IMR-90 (cell line): Measurements from ENCODE around the gene L3MBTL4. TPM values are rescaled to one million over a fixed set of nuclear protein-coding genes. Genes with fewer than 3 reads are reported as not detected.

ENCODE experiments used
- ATAC-seq: fragments of 200-7000 bp; cut with Tn5 transposase; 2 replicates; pipeline ENCODE4 v1.9.1; 2020; ENCODE audit warnings: low read depth, mild to moderate bottlenecking, moderate library complexity
- BruUV-seq: library from RNA; stranded (reverse); fragments of 400-500 nt; replicated peaks from 2 replicates; lab custom pipeline; 2021; lab: Mats Ljungman, UMichigan
- CTCF ChIA-PET: fragments of 300-600 bp; formaldehyde crosslinking; extraction: SDS; loops from one replicate; lab custom pipeline; 2021; ENCODE audit warnings: antibody characterized with exemption; lab: Yijun Ruan, JAX
- POLR2A ChIA-PET: fragments of 300-600 bp; sonication (Branson Sonifier 250); formaldehyde crosslinking; loops from one replicate; lab custom pipeline; 2022; ENCODE audit warnings: antibody characterized with exemption; ENCODE audit not compliant: unreplicated experiment; lab: Charles Lee
- DNase-seq: peaks from one replicate; pipeline ENCODE4 v3.0.0; 2013
- H2AFZ ChIP-seq: replicated peaks from 2 replicates; pipeline ENCODE3; 2013; ENCODE audit warnings: low read length, mild to moderate bottlenecking; ENCODE audit not compliant: poor library complexity
- H2AK5ac ChIP-seq: 2 replicates; pipeline ENCODE4 v1.6.1; 2013; ENCODE audit warnings: low read depth, low read length, inconsistent platforms
- H2AK9ac ChIP-seq: replicated peaks from 2 replicates; pipeline ENCODE3; 2013; ENCODE audit warnings: mild to moderate bottlenecking, low read depth, low read length, moderate library complexity; ENCODE audit not compliant: poor library complexity
- H2BK120ac ChIP-seq: 2 replicates; pipeline ENCODE4 v1.6.1; 2013; ENCODE audit warnings: low read depth, low read length, inconsistent platforms
- H2BK15ac ChIP-seq: 3 replicates; pipeline ENCODE4 v1.6.1; 2013; ENCODE audit warnings: low read depth, low read length, inconsistent platforms
- H2BK20ac ChIP-seq: 2 replicates; pipeline ENCODE4 v1.6.1; 2013; ENCODE audit warnings: low read depth, mild to moderate bottlenecking, inconsistent platforms, low read length, moderate library complexity
- H2BK5ac ChIP-seq: 2 replicates; pipeline ENCODE4 v1.6.1; 2013; ENCODE audit warnings: mild to moderate bottlenecking, low read depth, low read length, inconsistent platforms; ENCODE audit not compliant: poor library complexity, severe bottlenecking
- H3K14ac ChIP-seq: replicated peaks from 2 replicates; pipeline ENCODE4 v1.6.1; 2013; ENCODE audit warnings: low read depth, low read length, inconsistent platforms
- H3K18ac ChIP-seq: 2 replicates; pipeline ENCODE4 v1.6.1; 2013; ENCODE audit warnings: low read depth, low read length, control low read depth
- H3K23ac ChIP-seq: 2 replicates; pipeline ENCODE4 v1.6.1; 2013; ENCODE audit warnings: low read depth, low read length, inconsistent platforms
- H3K27ac ChIP-seq: 2 replicates; pipeline ENCODE4 v1.5.1; 2013; ENCODE audit warnings: mild to moderate bottlenecking, control low read depth, low read length; ENCODE audit not compliant: insufficient read depth
- H3K27me3 ChIP-seq: 2 replicates; pipeline ENCODE4 v1.6.1; 2013; ENCODE audit warnings: low read length; ENCODE audit not compliant: control insufficient read depth, insufficient read depth
- H3K36me3 ChIP-seq: 2 replicates; pipeline ENCODE4 v1.6.1; 2013; ENCODE audit warnings: low read length, mixed read lengths; ENCODE audit not compliant: control insufficient read depth, insufficient read depth
- H3K4ac ChIP-seq: 2 replicates; pipeline ENCODE4 v1.6.1; 2013; ENCODE audit warnings: low read depth, low read length, inconsistent platforms
- H3K4me1 ChIP-seq: 2 replicates; pipeline ENCODE4 v1.6.1; 2013; ENCODE audit warnings: low read length, mixed read lengths; ENCODE audit not compliant: control insufficient read depth, insufficient read depth
- H3K4me2 ChIP-seq: 2 replicates; pipeline ENCODE4 v1.6.1; 2013; ENCODE audit warnings: low read depth, mild to moderate bottlenecking, control low read depth, low read length, moderate library complexity
- H3K4me3 ChIP-seq: 2 replicates; pipeline ENCODE4 v1.5.1; 2013; ENCODE audit warnings: low read depth, mild to moderate bottlenecking, control low read depth, low read length, moderate library complexity; ENCODE audit not compliant: insufficient read depth
- H3K56ac ChIP-seq: 2 replicates; pipeline ENCODE4 v1.6.1; 2013; ENCODE audit warnings: low read length, inconsistent platforms; ENCODE audit not compliant: insufficient read depth; ENCODE audit errors: extremely low read depth
- H3K79me1 ChIP-seq, 2 experiments: 2 replicates each; pipeline ENCODE4 v1.6.1; 2013; ENCODE audit warnings: low read length in 2 of 2, inconsistent platforms in 1 of 2, low read depth in 1 of 2
- H3K9ac ChIP-seq: 2 replicates; pipeline ENCODE4 v1.6.1; 2013; ENCODE audit warnings: low read depth, low read length, control low read depth
- H3K9me1 ChIP-seq: 2 replicates; pipeline ENCODE4 v1.6.1; 2013; ENCODE audit warnings: low read length, inconsistent platforms; ENCODE audit not compliant: insufficient read depth
- H3K9me3 ChIP-seq: 2 replicates; pipeline ENCODE4 v1.6.1; 2013; ENCODE audit warnings: low read length; ENCODE audit not compliant: control insufficient read depth, insufficient read depth
- H4K20me1 ChIP-seq: 2 replicates; pipeline ENCODE4 v1.6.1; 2013; ENCODE audit warnings: low read length, inconsistent platforms; ENCODE audit not compliant: insufficient read depth
- H4K5ac ChIP-seq: 2 replicates; pipeline ENCODE4 v1.6.1; 2013; ENCODE audit warnings: mild to moderate bottlenecking, low read depth, low read length, control low read depth
- H4K8ac ChIP-seq, 2 experiments: 2 replicates each; pipeline ENCODE4 v1.6.1; 2013; ENCODE audit warnings: low read depth in 2 of 2, low read length in 2 of 2, control low read depth in 1 of 2, inconsistent platforms in 1 of 2
- H4K91ac ChIP-seq: 2 replicates; pipeline ENCODE4 v1.6.1; 2013; ENCODE audit warnings: low read depth, low read length, inconsistent platforms; ENCODE audit not compliant: insufficient read depth
- BHLHE40 ChIP-seq: fragments of 150-350 bp; IDR thresholded peaks from 2 replicates; pipeline ENCODE4 v1.6.1; 2016; ENCODE audit warnings: mild to moderate bottlenecking, low read depth, low read length
- CEBPB ChIP-seq: IDR thresholded peaks from 2 replicates; pipeline ENCODE4 v1.6.1; 2012; ENCODE audit warnings: low read depth, low read length, improper control_type of control experiment
- CHD1 ChIP-seq: IDR thresholded peaks from 2 replicates; pipeline ENCODE4 v1.6.1; 2012; ENCODE audit warnings: low read depth, low read length, improper control_type of control experiment
- ELK1 ChIP-seq: fragments of 150-350 bp; IDR thresholded peaks from 2 replicates; pipeline ENCODE4 v1.6.1; 2016; ENCODE audit warnings: low read depth, mild to moderate bottlenecking, low read length, moderate library complexity, borderline replicate concordance
- FOS ChIP-seq: fragments of 150-350 bp; IDR thresholded peaks from 2 replicates; pipeline ENCODE4 v1.6.1; 2016; ENCODE audit warnings: low read depth, low read length
- MAFK ChIP-seq: IDR thresholded peaks from 2 replicates; pipeline ENCODE4 v1.6.1; 2012; ENCODE audit warnings: low read depth, low read length, improper control_type of control experiment
- MAZ ChIP-seq: IDR thresholded peaks from 2 replicates; pipeline ENCODE4 v1.6.1; 2012; ENCODE audit warnings: low read depth, mild to moderate bottlenecking, low read length, improper control_type of control experiment, moderate library complexity, borderline replicate concordance
- MXI1 ChIP-seq: IDR thresholded peaks from 2 replicates; pipeline ENCODE4 v1.6.1; 2012; ENCODE audit warnings: low read depth, mild to moderate bottlenecking, low read length, moderate library complexity, borderline replicate concordance
- NFE2L2 ChIP-seq: fragments of 150-350 bp; IDR thresholded peaks from 2 replicates; pipeline ENCODE4 v1.6.1; 2016; ENCODE audit warnings: low read depth, mild to moderate bottlenecking, low read length
- POLR2A ChIP-seq: IDR thresholded peaks from 2 replicates; pipeline ENCODE4 v1.6.1; 2012; ENCODE audit warnings: mild to moderate bottlenecking, low read depth, low read length
- RAD21 ChIP-seq: IDR thresholded peaks from 2 replicates; pipeline ENCODE4 v1.6.1; 2012; ENCODE audit warnings: low read length, improper control_type of control experiment
- RCOR1 ChIP-seq: IDR thresholded peaks from 2 replicates; pipeline ENCODE4 v1.6.1; 2012; ENCODE audit warnings: mild to moderate bottlenecking, low read length, improper control_type of control experiment; ENCODE audit not compliant: insufficient replicate concordance
- RFX5 ChIP-seq: IDR thresholded peaks from 2 replicates; pipeline ENCODE4 v1.8.0; 2012; ENCODE audit warnings: low read depth, mild to moderate bottlenecking, low read length, moderate library complexity
- SMC3 ChIP-seq: fragments of 150-350 bp; IDR thresholded peaks from 2 replicates; pipeline ENCODE4 v1.6.1; 2016; ENCODE audit warnings: low read depth, mild to moderate bottlenecking, antibody characterized with exemption, low read length, moderate library complexity
- WGBS, 2 experiments: methylation state at CpG; one replicate each; pipeline versions ENCODE4 v1.1.5 to v1.1.7; 2013; ENCODE audit warnings: missing lambda C conversion rate in 2 of 2; ENCODE audit not compliant: insufficient read length in 1 of 2; ENCODE audit errors: extremely low coverage in 2 of 2; 5-methylcytosine and 5-hydroxymethylcytosine counted together
- dilution Hi-C: fragments of 300-500 bp; cut with HindIII; formaldehyde crosslinking; loops from one replicate; pipeline ENCODE4 v1.14.3; 2018; ENCODE audit warnings: low sequenced_read_pairs; ENCODE audit not compliant: unreplicated experiment
- in situ Hi-C: fragments of 300-500 bp; cut with MboI; formaldehyde crosslinking; loops from 3 replicates; pipeline ENCODE4 v1.14.3; 2019; ENCODE audit warnings: low sequenced_read_pairs, inconsistent platforms, mixed read lengths
- intact Hi-C: fragments of 100-400 bp; cut with micrococcal nuclease; formaldehyde crosslinking; loops from 2 replicates; pipeline ENCODE4 v1.10.0; 2022
- polyA plus RNA-seq, 3 experiments: library from polyadenylated mRNA; depleted of rRNA; stranded (reverse); fragments of >200 nt; gene quantifications; 2 replicates each; pipeline ENCODE4 v1.2.3, GENCODE V29; 2012; ENCODE audit warnings: low replicate concordance in 1 of 3
- total RNA-seq: library from RNA; depleted of rRNA; stranded (reverse); fragments of >200 nt; gene quantifications from 2 replicates; pipeline ENCODE4 v1.2.3, GENCODE V29; 2012
- TF ChIP-seq, protein P1 (sequence below): conservative IDR thresholded peaks from 2 replicates; pipeline ENCODE4 v1.5.1; 2012; ENCODE audit warnings: mild to moderate bottlenecking, low read depth, low read length, improper control_type of control experiment
- TF ChIP-seq, protein P2 (sequence below): fragments of 150-350 bp; IDR thresholded peaks from 2 replicates; pipeline ENCODE4 v1.6.1; 2017; ENCODE audit warnings: mild to moderate bottlenecking, antibody characterized with exemption, low read length, low read depth

The L3MBTL4 gene
- total and polyA plus RNA-seq, 2 of the 4 experiments (the other 2 are of a cell fraction): under 0.01 to 0.02 TPM

GRCh38 chr18:5948237-5948636, 466.5 kb downstream of the L3MBTL4 start:
- no TSS peak for BruUV-seq
- H3K27me3 ChIP-seq: peaks cover 4% of the 10 kb centered on the region
- no peak overlapping the region for H4K8ac ChIP-seq
- H4K91ac ChIP-seq: no peak overlapping the region
- H3K18ac ChIP-seq: no peak overlapping the region
- POLR2A ChIA-PET: no interaction called here
- no peak overlapping the region for H3K9ac ChIP-seq
- H2AFZ ChIP-seq: no peak overlapping the region
- H4K5ac ChIP-seq: no peak overlapping the region
- H2BK20ac ChIP-seq: no peak overlapping the region
- no peak overlapping the region for H3K56ac ChIP-seq
- no peak overlapping the region for H3K23ac ChIP-seq
- H2BK120ac ChIP-seq: no peak overlapping the region
- ATAC-seq (no peak), DNase-seq (no peak)
- no peak overlapping the region for H2AK5ac ChIP-seq
- H3K4me1 ChIP-seq: 0 out of 2 replicates have a peak, but pooled peaks cover 1% of the 10 kb centered on the region
- no peaks in the 10 kb centered on the region for H4K20me1 ChIP-seq
- H2AK9ac ChIP-seq: no peak overlapping the region
- no peak overlapping the region for H2BK15ac ChIP-seq
- TF ChIP-seq CEBPB (no peak), CHD1 (no peak), FOS (no peak), RCOR1 (no peak), RFX5 (no peak), NFE2L2 (no peak), MAFK (no peak), BHLHE40 (no peak), MXI1 (no peak), POLR2A (no peak), SMC3 (no peak), RAD21 (no peak), MAZ (no peak), ELK1 (no peak)
- TF ChIP-seq, protein P1, sequence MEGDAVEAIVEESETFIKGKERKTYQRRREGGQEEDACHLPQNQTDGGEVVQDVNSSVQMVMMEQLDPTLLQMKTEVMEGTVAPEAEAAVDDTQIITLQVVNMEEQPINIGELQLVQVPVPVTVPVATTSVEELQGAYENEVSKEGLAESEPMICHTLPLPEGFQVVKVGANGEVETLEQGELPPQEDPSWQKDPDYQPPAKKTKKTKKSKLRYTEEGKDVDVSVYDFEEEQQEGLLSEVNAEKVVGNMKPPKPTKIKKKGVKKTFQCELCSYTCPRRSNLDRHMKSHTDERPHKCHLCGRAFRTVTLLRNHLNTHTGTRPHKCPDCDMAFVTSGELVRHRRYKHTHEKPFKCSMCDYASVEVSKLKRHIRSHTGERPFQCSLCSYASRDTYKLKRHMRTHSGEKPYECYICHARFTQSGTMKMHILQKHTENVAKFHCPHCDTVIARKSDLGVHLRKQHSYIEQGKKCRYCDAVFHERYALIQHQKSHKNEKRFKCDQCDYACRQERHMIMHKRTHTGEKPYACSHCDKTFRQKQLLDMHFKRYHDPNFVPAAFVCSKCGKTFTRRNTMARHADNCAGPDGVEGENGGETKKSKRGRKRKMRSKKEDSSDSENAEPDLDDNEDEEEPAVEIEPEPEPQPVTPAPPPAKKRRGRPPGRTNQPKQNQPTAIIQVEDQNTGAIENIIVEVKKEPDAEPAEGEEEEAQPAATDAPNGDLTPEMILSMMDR: no peak
- TF ChIP-seq, protein P2, sequence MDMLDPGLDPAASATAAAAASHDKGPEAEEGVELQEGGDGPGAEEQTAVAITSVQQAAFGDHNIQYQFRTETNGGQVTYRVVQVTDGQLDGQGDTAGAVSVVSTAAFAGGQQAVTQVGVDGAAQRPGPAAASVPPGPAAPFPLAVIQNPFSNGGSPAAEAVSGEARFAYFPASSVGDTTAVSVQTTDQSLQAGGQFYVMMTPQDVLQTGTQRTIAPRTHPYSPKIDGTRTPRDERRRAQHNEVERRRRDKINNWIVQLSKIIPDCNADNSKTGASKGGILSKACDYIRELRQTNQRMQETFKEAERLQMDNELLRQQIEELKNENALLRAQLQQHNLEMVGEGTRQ: no peak
- in situ Hi-C loops (no loop called here), dilution Hi-C loops (no loop called here), intact Hi-C loops (no loop called here)
- no peak overlapping the region for H2BK5ac ChIP-seq
- H3K9me3 ChIP-seq: no peaks in the 10 kb centered on the region
- no peaks in the 10 kb centered on the region for H3K36me3 ChIP-seq
- no peak overlapping the region for H3K14ac ChIP-seq
- H3K27ac ChIP-seq: no peak overlapping the region
- H3K4me3 ChIP-seq: no peak overlapping the region
- 0 out of 2 replicates have a peak, but pooled peaks cover 2% of the 10 kb centered on the region for H3K9me1 ChIP-seq
- WGBS, 2 experiments: no CpG with 5 or more reads among the region's 2 CpGs
- CTCF ChIA-PET: no interaction called here
- no peak overlapping the region for H3K4ac ChIP-seq
- H3K79me1 ChIP-seq: no peaks in the 10 kb centered on the region
- no peak overlapping the region for H3K4me2 ChIP-seq
